PC-9 (cell line): ENCODE data around the gene ZFYVE9.

Experiments
- EZH2 ChIP-seq: fragments of 200-600 bp; sonication (generic); IDR thresholded peaks from 2 replicates; pipeline ENCODE4 v1.8.0; 2017; ENCODE audit warnings: antibody characterized with exemption, low read depth
- TF ChIP-seq, protein P1 (sequence below): fragments of 200-600 bp; sonication (generic); conservative IDR thresholded peaks from 2 replicates; pipeline ENCODE4 v1.6.1; 2017; ENCODE audit warnings: mixed run types, antibody characterized with exemption, mild to moderate bottlenecking, moderate library complexity

DNA sequence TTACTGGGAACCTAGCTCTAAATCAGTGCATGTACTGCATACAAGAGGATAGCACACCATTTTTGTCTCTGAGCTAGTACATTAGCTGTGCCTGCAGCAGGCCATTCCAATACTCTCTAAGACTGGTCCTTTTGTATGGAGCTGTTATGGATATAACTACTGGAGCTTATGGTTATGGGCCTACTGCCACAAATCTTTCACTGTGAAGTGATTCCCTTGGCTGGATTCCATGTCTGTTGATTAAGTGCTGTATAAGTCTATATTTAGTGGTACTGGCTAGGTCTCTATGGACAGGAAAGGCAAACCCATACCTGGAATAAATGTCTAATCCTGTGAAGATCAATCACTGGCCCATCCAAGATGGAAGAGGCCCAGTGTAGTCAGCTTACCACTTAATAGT lies 12.0 kb downstream of the ZFYVE9 start:
- no peak for TF ChIP-seq EZH2
- TF ChIP-seq, protein P1, sequence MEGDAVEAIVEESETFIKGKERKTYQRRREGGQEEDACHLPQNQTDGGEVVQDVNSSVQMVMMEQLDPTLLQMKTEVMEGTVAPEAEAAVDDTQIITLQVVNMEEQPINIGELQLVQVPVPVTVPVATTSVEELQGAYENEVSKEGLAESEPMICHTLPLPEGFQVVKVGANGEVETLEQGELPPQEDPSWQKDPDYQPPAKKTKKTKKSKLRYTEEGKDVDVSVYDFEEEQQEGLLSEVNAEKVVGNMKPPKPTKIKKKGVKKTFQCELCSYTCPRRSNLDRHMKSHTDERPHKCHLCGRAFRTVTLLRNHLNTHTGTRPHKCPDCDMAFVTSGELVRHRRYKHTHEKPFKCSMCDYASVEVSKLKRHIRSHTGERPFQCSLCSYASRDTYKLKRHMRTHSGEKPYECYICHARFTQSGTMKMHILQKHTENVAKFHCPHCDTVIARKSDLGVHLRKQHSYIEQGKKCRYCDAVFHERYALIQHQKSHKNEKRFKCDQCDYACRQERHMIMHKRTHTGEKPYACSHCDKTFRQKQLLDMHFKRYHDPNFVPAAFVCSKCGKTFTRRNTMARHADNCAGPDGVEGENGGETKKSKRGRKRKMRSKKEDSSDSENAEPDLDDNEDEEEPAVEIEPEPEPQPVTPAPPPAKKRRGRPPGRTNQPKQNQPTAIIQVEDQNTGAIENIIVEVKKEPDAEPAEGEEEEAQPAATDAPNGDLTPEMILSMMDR: no peak
